HG02798 (cell line): ENCODE results near the gene ITPR2.

ENCODE experiments used
- ATAC-seq: cut with Tn5 transposase; IDR thresholded peaks from one replicate; pipeline ENCODE4 v1.9.1; 2021; ENCODE audit warnings: mild to moderate bottlenecking; ENCODE audit not compliant: unreplicated experiment, poor library complexity

Gene ITPR2

DNA sequence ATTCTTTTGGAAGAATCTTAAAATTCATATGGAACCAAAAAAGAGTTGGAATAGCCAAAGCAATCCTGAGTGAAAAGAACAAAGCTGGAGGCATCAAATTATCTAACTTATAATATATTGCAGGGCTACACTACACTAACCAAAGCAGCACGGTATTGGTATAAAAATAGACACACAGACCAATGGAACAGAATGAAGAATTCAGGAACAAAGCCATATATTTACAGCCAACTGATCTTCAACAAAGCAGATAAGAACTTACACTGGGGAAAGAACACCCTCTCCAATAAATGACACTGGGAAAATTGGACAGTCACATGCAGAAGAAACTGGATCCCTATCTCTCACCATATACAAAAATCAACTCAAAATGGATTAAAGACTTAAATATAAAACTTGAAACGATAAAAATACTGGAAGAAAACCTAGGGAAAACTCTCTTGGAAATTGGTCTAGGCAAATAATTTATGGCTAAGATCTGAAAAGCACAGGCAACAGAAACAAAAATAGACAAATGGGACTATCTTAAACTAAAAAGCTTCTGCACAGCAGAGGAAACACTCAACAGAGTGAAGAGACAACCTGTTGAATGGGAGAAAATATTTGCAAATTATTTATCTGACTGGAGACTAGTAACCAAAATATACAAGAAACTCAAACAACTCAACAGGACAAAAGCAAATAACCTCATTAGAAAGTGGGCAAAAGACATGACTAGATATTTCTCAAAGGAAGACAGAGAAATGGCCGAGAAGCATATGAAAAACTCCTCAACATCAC lies 286.3 kb downstream of the ITPR2 start:
- ATAC-seq, result no peak

DNA sequence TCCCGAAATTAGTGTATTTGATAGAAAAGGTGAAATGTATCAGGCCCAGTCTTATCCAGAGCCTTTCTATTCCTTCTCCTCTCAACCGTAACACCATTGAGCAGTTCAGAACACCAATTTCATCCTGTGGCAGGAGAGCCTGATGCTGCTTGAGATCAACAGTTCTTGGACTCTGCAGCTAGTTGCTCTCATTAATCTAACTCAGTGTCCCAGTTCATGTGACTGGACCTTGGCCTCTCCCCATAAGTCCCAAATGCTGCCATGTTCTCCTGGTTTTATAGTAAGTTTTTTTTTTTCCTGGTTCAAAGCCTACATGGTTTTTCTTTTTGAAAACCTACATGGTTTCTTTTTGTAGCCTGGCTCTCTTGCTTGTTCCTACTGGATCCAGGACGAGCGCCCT lies 293.9 kb downstream of the ITPR2 start:
- no peak for ATAC-seq

DNA sequence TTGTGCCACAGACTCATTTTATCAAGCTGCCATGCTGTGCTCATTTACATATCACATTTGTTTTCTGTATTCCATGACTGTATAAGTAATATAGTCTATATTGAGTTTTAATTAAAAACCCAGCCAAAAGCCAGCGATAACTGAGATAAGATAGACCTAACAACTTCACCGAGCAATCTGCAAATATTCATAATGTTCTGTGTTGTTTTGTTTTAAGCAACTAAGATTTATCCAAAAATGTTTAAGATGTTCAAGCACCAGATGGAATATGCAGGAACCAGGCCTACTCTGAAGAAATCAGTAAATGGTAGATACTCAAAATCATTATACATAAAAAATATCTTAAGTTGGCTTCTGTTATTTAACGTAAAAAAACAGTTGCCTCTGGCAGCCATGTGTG lies 295.3 kb downstream of the ITPR2 start:
- no peak for ATAC-seq

DNA sequence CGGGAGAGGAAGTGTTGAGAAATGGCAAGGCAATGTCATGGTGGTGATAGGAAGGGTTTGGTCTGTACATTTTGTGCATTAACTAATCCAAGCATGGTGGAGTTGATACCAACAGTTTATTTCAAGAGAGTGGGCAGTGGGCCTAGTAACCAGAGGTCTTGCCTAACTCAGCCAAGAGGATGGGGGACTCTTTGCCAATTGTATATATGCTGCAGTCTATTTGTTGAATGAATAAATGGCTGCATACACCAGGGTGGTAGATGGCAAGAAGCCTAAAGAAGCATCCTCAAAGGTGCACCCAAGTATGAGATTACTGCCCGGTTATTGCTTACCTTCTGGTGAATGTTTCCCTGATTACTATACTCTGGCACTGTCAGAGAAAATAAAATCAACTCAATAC lies 295.9 kb downstream of the ITPR2 start:
- ATAC-seq, result no peak

DNA sequence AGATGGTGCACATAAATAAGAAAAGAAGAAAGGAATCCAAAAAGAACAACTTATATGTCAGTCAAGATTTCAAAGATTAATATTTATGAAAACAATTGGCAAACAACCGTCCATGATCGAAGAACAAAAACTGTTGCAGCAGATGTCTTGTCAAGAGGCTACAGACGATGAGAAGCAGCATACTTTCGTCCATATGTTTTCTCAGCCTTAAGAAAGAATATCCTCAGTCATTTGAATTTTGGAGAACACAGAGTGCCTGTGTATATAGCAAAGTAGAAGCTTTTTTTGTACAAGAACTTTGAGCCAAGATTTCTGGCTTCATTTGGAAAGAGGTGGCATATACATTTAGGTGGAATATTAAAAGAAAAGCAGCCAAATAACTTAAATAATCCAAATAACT lies 297.2 kb downstream of the ITPR2 start:
- ATAC-seq, result no peak

DNA sequence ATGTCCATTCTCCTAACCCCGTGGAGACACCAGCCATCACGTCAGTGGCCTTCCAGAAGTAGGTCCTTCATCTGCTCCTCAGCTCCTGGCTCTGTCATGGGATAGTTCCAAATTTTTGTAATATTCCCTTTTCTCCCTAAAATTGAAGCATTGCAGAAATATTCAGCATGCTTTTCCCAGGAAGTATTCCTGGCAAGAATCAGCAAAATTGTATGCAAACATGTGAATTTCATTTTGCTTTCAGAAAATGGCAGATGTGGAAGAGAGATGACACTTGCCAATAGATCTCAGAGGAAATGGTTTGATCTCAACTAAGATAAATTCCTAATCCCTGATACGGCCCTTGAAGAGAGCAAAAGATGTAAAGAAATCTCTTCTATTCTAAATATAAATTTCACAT lies 298.9 kb downstream of the ITPR2 start:
- no peak for ATAC-seq

DNA sequence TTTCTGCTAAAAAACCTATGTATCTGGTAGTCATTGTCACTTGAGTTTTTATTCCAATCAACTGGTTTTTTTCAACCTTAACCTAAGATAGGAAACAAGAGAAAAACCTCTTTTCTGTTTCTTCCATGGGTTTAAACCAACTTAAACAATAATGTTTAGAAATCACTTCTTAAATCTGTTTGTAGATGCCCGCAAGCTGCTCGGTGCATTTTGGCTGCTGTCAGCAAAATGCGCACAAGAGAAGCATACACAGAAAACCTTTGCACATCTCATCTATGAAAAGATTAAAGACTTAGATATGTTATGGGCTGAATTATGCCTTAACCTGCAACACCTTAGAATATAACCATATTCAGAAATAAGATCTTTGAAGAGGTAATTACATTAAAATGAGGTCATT lies 299.8 kb downstream of the ITPR2 start:
- no peak for ATAC-seq

DNA sequence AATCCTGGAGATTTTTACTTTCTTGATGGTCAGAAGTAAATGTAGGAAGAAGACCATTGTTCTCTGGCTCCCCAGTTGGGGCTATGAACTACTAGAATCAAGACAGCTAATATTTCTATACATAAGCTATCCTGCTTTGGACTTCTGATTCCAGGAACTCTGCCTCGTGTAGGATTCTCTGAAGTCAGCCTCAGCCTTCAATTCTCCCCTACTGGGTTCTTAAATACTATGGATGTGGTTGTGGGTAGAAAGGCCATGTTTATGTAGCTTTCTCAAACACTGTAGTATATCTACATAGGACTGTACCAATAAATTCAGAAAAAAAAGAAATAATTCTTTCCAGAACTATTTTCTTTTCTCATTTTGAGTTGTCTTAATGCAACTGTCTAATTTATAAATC lies 302.5 kb downstream of the ITPR2 start:
- no peak for ATAC-seq

DNA sequence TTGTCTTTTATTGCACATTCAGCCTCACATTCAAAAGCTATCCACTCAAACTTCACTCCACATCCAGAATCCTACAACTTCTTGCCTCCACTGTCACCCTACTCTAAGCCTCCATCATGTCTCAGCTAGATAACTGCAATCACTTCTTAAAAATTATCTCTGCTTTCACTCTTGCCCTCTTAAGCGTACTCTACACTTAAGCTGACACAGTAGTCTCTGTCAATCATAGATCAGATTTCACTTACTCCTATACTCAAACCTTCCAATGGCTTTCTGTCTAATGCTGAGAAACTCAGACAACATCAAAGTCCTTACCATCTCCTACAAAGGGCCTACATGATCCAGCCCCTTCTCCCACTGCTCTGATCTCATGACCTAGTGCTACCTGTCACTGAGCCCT lies 304.1 kb downstream of the ITPR2 start:
- ATAC-seq, result no peak

DNA sequence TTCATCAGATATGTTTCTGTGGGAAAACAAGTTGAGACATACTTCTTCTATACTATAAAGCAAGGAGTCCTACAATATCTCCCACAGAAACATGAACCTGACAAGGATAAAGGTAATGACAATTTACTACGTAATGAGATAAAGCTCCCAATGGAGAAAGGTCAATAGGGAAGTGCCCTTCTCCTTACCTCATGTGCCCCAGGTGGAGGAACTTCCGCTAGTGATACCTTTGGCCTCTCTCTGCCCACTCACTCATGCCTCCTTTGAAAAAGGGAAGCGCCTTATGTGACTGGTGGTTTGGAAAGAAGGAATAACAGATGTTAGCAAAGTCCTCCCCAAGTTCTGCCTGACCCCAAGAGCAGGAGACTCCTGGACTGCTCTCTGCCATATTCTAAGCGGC lies 305.3 kb downstream of the ITPR2 start:
- no peak for ATAC-seq

DNA sequence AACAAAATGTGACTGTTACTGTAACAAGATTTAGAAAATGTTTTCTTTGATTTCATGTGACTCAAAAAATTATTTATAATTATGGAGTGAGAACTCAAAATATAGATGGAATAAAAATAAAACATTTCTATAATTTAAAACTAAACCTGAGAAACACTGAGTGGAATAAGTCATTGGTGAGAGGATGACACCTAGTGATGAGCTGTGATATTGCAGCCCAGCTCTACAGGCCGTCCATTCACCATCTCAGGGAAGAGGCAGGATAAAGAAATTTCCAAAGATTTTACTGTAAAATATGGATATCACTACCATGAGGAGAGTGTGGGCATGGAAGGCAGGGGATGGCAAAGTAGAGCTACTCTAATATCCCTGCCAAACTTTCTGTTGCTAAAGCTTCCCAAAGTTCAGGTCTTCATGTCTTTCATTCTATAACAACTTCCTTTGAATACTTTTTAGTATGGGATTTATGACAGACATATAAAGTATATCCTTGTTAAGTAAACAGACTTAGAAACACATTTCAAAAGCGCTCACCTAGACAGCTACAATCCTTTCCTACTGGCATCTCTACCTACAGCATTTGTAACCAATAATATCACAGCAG lies 308.0 kb downstream of the ITPR2 start:
- no peak for ATAC-seq

DNA sequence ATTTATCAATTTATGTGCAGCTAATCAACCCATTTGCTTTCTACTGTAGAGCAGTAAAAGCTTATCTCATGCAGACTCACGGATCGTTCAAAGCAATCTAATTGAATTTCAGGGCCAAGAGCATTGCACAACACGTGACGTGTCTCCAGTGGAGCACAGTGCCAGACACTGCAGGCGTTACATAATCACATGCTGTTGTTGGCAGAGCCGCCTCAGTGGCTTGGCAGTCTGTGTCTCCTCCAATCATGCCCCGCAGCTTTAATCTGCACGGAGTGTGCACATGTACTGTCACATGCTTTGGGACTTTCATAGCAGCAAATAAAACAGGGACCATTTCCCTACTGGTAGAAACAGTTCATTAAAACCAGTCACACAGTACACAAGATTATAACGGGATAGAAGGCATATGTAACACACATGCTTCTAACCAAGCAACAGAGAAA lies 309.3 kb downstream of the ITPR2 start:
- ATAC-seq, result no peak

DNA sequence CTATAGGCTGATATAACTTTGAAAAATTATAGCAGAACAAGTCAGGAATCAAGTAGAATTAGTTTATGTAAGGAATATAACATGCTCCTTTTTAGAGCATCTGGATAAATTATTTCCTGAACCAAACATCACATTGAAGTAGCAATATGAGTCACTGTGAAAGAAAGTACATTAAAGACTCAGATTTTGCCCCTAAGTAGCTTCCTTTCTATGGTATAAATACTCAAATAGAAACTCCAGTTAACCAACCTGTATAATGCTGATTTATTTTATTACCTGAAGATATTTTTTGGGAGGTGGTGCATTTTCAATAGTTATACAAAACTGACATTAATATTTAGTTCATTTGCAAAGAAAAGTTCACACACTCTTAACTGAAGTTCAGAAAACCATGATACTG lies 312.1 kb downstream of the ITPR2 start:
- ATAC-seq, result no peak

DNA sequence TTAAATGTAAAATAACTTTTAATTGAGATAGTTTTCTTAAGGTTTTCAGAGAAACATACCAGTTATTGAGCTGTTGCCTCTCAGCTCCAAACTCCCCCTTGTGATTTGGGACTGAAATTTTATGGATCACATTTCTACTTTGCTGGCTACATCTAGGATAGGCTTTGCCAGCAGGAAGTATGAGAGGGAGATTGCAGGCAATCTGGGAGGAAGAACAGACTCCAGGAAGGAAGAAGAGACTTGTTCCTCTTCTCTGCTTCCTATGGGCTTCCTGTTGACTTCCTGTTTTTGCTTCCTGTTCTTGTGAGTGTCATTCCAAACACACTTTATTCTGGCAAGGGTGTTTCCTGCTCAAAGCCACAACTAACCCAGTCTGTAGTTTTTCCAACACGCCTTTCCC lies 312.9 kb downstream of the ITPR2 start:
- ATAC-seq, result no peak

DNA sequence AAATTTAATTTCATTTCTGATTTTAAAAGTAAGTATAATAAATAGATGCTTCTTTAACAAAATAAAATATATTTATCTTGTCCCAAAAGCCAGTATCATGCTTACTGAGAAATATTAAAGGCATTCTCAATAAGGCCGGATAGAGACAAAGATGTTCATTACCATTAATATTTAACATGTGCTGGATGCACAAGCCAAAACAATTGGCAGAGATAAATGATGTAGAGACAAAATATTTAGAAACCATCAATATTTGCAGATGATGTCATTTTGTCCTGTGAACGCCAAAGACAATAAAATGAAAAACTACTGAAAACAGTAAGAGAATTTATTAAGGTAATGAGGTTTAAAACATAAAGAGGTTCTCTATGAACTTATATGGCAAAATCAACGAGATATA lies 313.5 kb downstream of the ITPR2 start:
- ATAC-seq, result no peak

DNA sequence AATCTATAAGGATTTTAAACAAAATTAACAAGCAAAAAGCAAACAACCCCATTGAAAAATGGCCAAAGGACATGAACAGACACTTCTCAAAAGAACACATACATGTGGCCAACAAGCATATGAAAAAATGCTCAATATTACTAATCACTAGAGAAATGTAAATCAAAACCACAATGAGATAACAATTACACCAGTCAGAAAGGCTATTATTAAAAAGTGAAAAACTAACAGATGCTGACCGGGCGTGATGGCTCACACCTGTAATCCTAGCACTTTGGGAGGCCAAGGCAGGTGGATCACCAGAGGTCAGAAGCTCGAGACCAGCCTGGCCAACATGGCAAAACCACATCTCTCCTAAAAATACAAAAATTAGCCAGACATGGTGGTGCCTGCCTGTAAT lies 315.7 kb downstream of the ITPR2 start:
- peak; percentile 82 for ATAC-seq

DNA sequence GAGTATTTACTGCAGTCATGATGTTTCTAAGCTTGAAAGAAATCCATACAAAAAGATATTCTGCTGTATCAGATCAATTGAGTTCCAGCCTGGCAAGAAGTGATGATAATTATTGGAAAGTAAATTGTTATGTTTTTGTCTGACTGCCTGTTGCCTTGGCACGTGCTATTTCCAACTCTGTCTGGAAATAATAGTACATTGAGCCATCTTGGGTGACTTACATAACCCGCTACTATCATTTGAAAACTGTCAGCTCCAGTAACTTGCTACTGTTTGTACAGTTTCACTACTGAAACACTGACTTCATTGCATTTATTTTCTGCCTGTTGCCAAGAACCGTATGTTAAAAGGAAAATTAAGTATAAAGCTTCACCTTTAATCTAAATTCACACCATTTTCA lies 318.6 kb downstream of the ITPR2 start:
- ATAC-seq, result no peak

DNA sequence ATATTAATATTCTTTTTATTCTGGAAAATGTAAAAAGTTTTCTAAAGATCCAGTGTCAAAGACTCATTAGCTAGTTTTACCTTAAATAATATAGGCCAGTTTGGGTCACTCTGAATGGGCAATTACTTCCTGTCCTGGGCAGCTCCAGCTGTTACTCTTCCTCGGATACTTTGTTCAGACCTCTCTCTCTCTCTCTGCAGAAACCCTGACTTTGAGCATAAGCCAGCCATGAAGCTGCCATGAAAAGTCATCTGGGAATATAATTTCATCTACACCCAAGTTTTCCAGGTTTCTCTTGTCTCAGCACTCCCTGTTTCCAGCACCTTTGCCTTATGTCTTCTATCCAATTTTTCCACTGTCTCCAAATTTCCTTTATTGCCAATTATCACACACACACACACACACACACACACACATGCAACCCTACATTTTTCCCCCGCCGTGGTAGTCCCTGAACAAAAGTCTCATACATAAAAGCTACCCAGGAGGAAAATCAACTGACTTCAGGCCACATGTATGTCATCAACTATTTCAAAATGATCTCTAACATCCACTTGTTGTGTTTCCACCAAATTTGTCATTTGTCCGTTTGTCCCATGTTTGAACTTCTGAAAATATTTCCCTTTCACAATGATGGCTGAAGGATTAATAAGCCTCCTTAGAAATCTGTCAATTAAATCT lies 319.5 kb downstream of the ITPR2 start:
- no peak for ATAC-seq

DNA sequence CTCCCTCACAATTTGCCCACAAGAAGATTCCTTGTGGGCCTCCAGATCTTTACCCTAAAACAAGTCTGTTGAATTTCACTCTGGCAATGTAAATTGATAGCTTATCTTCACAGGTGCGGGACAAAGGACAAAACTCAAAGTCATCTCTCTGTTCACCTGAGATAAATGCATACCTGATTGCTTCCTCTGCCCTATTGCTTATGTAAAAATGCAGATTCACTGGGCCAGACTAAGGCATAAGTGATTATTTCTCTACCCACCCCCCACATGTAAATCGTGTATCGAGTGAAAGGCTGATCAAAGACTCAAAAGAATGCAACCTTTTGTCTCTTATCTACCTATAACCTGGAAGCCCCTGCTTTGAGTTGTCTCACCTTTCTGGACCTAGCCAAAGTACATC lies 320.8 kb downstream of the ITPR2 start:
- no peak for ATAC-seq

DNA sequence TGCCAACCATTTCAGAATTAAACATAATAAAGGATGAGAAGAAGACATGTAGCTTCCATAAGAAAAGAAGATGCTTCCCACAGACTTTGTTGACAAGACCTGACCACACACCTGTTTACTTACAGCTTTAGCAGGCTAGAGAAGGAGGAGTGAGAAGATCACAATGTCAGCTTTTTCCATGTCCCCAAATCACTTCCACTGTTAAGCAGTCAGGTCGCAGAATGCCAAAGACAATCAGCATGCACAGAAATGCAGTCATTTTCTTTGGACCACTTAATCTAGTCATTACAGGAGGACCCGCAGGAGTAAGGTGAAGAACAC lies 322.7 kb downstream of the ITPR2 start:
- no peak for ATAC-seq

DNA sequence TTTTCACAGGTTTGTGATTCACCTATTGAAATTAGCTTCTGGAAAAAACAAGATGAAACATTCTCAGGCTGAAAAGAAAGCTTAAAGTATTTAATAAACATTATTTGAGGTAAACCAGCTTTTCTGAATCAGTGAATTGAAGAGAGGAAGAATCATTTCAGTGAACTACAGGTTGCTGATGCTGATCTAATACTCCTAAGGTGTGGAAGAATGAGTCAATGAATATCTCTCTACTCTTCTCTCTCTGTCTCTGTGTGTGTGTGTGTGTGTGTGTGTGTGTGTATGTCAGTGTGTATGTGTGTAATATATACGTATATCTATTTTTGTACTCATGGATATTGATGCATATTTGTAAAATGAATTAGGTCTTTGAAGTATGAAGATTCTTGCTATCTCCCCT lies 325.4 kb downstream of the ITPR2 start:
- ATAC-seq, result no peak
